GM12878 (cell line): ENCODE results near the gene CYSRT1. TPM values are rescaled to one million over a fixed set of nuclear protein-coding genes. Genes with fewer than 3 reads are reported as not detected.

ENCODE experiments used
- ATAC-seq: fragments of 200-7000 bp; cut with Tn5 transposase; 3 replicates; pipeline ENCODE4 v1.9.1; 2020; ENCODE audit warnings: mild to moderate bottlenecking, moderate library complexity
- BruUV-seq: library from RNA; stranded (reverse); fragments of 400-500 nt; replicated peaks from 2 replicates; lab custom pipeline; 2021; lab: Mats Ljungman, UMichigan
- CTCF ChIA-PET: fragments of 300-600 bp; sonication (Branson Sonifier 250); formaldehyde crosslinking; extraction: SDS; loops from one replicate; lab custom pipeline; 2021; ENCODE audit warnings: inconsistent platforms; lab: Yijun Ruan, JAX
- POLR2A ChIA-PET: fragments of 350-600 bp; formaldehyde crosslinking; extraction: SDS; loops from one replicate; lab custom pipeline; 2021; ENCODE audit warnings: inconsistent platforms; lab: Charles Lee
- RAD21 ChIA-PET: fragments of 300-600 bp; sonication (Branson Sonifier 250); formaldehyde crosslinking; loops from one replicate; lab custom pipeline; 2023; ENCODE audit warnings: antibody characterized with exemption; ENCODE audit not compliant: unreplicated experiment; lab: Charles Lee
- SMC1A ChIA-PET: fragments of 300-600 bp; sonication (Branson Sonifier 250); formaldehyde crosslinking; loops from one replicate; lab custom pipeline; 2023; ENCODE audit not compliant: unreplicated experiment, uncharacterized antibody; lab: Charles Lee
- DNase-seq: peaks from one replicate; pipeline ENCODE4 v3.0.0-alpha.2; 2011; ENCODE audit warnings: low read depth, low spot score
- FAIRE-seq: peaks from 3 replicates; lab custom pipeline; 2011; peaks lifted over from hg19 to GRCh38; lab: Jason Lieb, UNC
- H2AFZ ChIP-seq: 2 replicates; pipeline ENCODE4 v1.6.0; 2011; ENCODE audit warnings: low read depth, low read length, control low read depth; ENCODE audit not compliant: control insufficient read depth
- H3K27ac ChIP-seq: 2 replicates; pipeline ENCODE4 v1.5.1; 2011; ENCODE audit warnings: control low read depth; ENCODE audit not compliant: control insufficient read depth, insufficient read depth
- H3K27me3 ChIP-seq, 2 experiments: replicated peaks in 1 of 2; 2 replicates each; pipeline versions ENCODE4 v1.6.0 to v1.6.1; 2011; ENCODE audit warnings: low read length in 1 of 2; ENCODE audit not compliant: control insufficient read depth in 2 of 2, insufficient read depth in 2 of 2
- H3K36me3 ChIP-seq, 2 experiments: 2 replicates each; pipeline ENCODE4 v1.5.1; 2011; ENCODE audit warnings: low read length in 1 of 2; ENCODE audit not compliant: control insufficient read depth in 2 of 2, insufficient read depth in 2 of 2
- H3K4me1 ChIP-seq: 2 replicates; pipeline ENCODE4 v1.6.1; 2011; ENCODE audit warnings: mild to moderate bottlenecking, low read length, moderate library complexity, mixed read lengths; ENCODE audit not compliant: control insufficient read depth, insufficient read depth
- H3K4me2 ChIP-seq: 2 replicates; pipeline ENCODE4 v1.6.0; 2011; ENCODE audit warnings: control low read depth; ENCODE audit not compliant: control insufficient read depth, insufficient read depth
- H3K4me3 ChIP-seq: fragments of 200-600 bp; sonication (generic); 2 replicates; pipeline ENCODE4 v1.5.1; 2016
- H3K79me2 ChIP-seq: 2 replicates; pipeline ENCODE4 v1.6.0; 2011; ENCODE audit warnings: low read length; ENCODE audit not compliant: control insufficient read depth, insufficient read depth
- H3K9ac ChIP-seq: 2 replicates; pipeline ENCODE4 v1.8.0; 2011; ENCODE audit warnings: low read length, control low read depth, mixed read lengths; ENCODE audit not compliant: control insufficient read depth, insufficient read depth
- H3K9me3 ChIP-seq: replicated peaks from 3 replicates; pipeline ENCODE4 v1.5.1; 2011; ENCODE audit warnings: mild to moderate bottlenecking, low read length; ENCODE audit not compliant: control insufficient read depth, insufficient read depth
- H4K20me1 ChIP-seq: 2 replicates; pipeline ENCODE4 v1.6.0; 2011; ENCODE audit not compliant: control insufficient read depth, insufficient read depth
- BCL11A ChIP-seq: IDR thresholded peaks from 2 replicates; pipeline ENCODE4 v1.6.1; 2011; ENCODE audit warnings: low read depth, low read length
- CBFB ChIP-seq: IDR thresholded peaks from 2 replicates; pipeline ENCODE4 v1.6.1; 2016; ENCODE audit warnings: antibody characterized with exemption, low read depth
- JUND ChIP-seq: IDR thresholded peaks from 2 replicates; pipeline ENCODE4 v1.6.1; 2012; ENCODE audit warnings: low read depth, mild to moderate bottlenecking, low read length, improper control_type of control experiment, moderate library complexity
- MXI1 ChIP-seq: fragments of 150-350 bp; IDR thresholded peaks from 2 replicates; pipeline ENCODE4 v1.6.1; 2011; ENCODE audit warnings: low read depth, mild to moderate bottlenecking, inconsistent platforms, low read length, improper control_type of control experiment
- POLR2AphosphoS2 ChIP-seq: IDR thresholded peaks from 2 replicates; pipeline ENCODE4 v1.6.1; 2011; ENCODE audit warnings: low read depth, mild to moderate bottlenecking, low read length, improper control_type of control experiment, moderate library complexity
- RAD51 ChIP-seq: fragments of 450-650 bp; IDR thresholded peaks from 2 replicates; pipeline ENCODE4 v1.6.1; 2016; ENCODE audit warnings: moderate library complexity, mild to moderate bottlenecking, inconsistent platforms
- RELB ChIP-seq: fragments of 450-650 bp; IDR thresholded peaks from 2 replicates; pipeline ENCODE4 v1.6.1; 2017; ENCODE audit warnings: low read depth, mild to moderate bottlenecking, moderate library complexity
- RFX5 ChIP-seq: IDR thresholded peaks from 2 replicates; pipeline ENCODE4 v1.6.1; 2011; ENCODE audit warnings: low read depth, low read length, improper control_type of control experiment
- WGBS: methylation state at CpG from one replicate; pipeline ENCODE4 v1.1.6; 2016; ENCODE audit warnings: low lambda C conversion rate; ENCODE audit not compliant: insufficient replicate concordance, insufficient coverage; ENCODE audit errors: missing lambda C conversion rate; 5-methylcytosine and 5-hydroxymethylcytosine counted together
- in situ Hi-C: fragments of 300-500 bp; cut with MboI; formaldehyde crosslinking; loops from 9 replicates; pipeline ENCODE4 v1.14.3; 2018; ENCODE audit warnings: mixed read lengths
- intact Hi-C: fragments of 100-400 bp; cut with micrococcal nuclease; formaldehyde crosslinking; loops from one replicate; pipeline ENCODE4 v1.14.2; 2022; ENCODE audit not compliant: unreplicated experiment
- polyA plus RNA-seq, 11 experiments: library from polyadenylated mRNA; depleted of rRNA in 4 of 11; unstranded in 6 of 11; stranded (reverse) in 5 of 11; fragments of >200 nt; fragmentation: Nextera tagmentation in 4 of 11; fragmentation: Illumina TruSeq in 1 of 11; extraction: Ambion mirVana in 4 of 11; extraction: Trizol in 1 of 11; gene quantifications; 1 replicate in 1 of 11; 2 replicates in 10 of 11; pipeline versions ENCODE4 v1.2.1 to v1.2.3, GENCODE V29; 2011 to 2016; ENCODE audit warnings: inconsistent platforms in 2 of 11, missing spikeins in 2 of 11, low read depth in 1 of 11
- total RNA-seq, 4 experiments: library from RNA; depleted of rRNA in 3 of 4; stranded (reverse); fragments of >200 nt in 3 of 4; fragmentation: Illumina TruSeq in 1 of 4; extraction: Trizol in 1 of 4; gene quantifications; 2 replicates each; pipeline versions ENCODE4 v1.2.1 to v1.2.3, GENCODE V29; 2013 to 2021

Gene CYSRT1
- total and polyA plus RNA-seq, 10 of the 15 experiments (the other 5 are each of a cell fraction or from before 2014, with no cell fraction given), result 0.24 to 3.6 (median 0.97) TPM; not detected in 1

- no peak for TF ChIP-seq RELB
- no peak for TF ChIP-seq MXI1
- no peak for TF ChIP-seq BCL11A
- TF ChIP-seq RFX5, result no peak
- TF ChIP-seq JUND, result no peak
These were observed 5.1 kb downstream of the CYSRT1 start (continued) for GRCh38 chr9:137229903-137230704.

GRCh38 chr9:137230705-137231371, 5.9 kb downstream of the CYSRT1 start, which contains the start of gene SLC34A3:
Gene SLC34A3, plus strand, starts transcription at chr9:137230901. Its CDS starts 802 bp downstream, at chr9:137231703.
- no peak within 1 kb of the TSS for H3K4me3 ChIP-seq
- no peak for TF ChIP-seq CBFB
- TF ChIP-seq POLR2AphosphoS2, result no peak
- no peak for TF ChIP-seq RAD51
- POLR2A ChIA-PET, result interaction anchor here (1.2 kb wide), 1 partner anchor 10 kb away, joined by 3 read pairs; the partner anchor contains the start of gene TUBB4B
- H3K9ac ChIP-seq, result no peak within 1 kb of the TSS
- SMC1A ChIA-PET, result no interaction called here
- no peaks in the 10 kb centered on the region for H3K27me3 ChIP-seq
- ATAC-seq (no peak), FAIRE-seq (no peak), DNase-seq (no peak)
- BruUV-seq, result no TSS peak
- no peaks in the 10 kb centered on the region for H4K20me1 ChIP-seq
- no peaks in the 10 kb centered on the region for H3K79me2 ChIP-seq
- intact Hi-C loops, result no loop called here
- RAD21 ChIA-PET, result no interaction called here
- peaks cover 2% of the 10 kb centered on the region; the same call in 1 of the 2 replicates for H3K4me1 ChIP-seq
- no peaks in the 10 kb centered on the region for H3K36me3 ChIP-seq
- no peaks in the 10 kb centered on the region for H3K9me3 ChIP-seq
- CTCF ChIA-PET, result interaction anchor here (1.2 kb wide), 1 partner anchor 111 kb away, joined by 4 read pairs; no protein-coding TSS in a partner anchor
- WGBS, result 21% methylated on average over 14 of the region's 14 CpGs
- in situ Hi-C loops, result no loop called here
- no peak within 1 kb of the TSS for H3K4me2 ChIP-seq
- H2AFZ ChIP-seq, result no peak within 1 kb of the TSS
- H3K27ac ChIP-seq, result no peak within 1 kb of the TSS
